ENCODE measurements around the gene CELF2.

CELF2 gene

GRCh38 chr10:11177926-11178471 lies 160.3 kb downstream of the CELF2 start:
- TF ChIP-seq CTCF (IDR thresholded peaks at IDR 0.05; ENCODE audit: low read depth, low read length, poor library complexity, severe bottlenecking) (peak; percentile 9), EZH2phosphoT487 (IDR thresholded peaks at IDR 0.05; ENCODE audit: borderline replicate concordance, low read length) (no peak)
- H3K4me1 ChIP-seq (ENCODE audit: control insufficient read depth, low read length) = peaks cover 53% of the 10 kb centered on the region
- H3K4me3 ChIP-seq (ENCODE audit: low read length) = peak overlapping the region; percentile 31
- no peaks in the 10 kb centered on the region for H4K20me1 ChIP-seq (ENCODE audit: control insufficient read depth, insufficient read depth, low read depth, low read length)
- H3F3A ChIP-seq (ENCODE audit: control insufficient read depth, insufficient read depth) = no peaks in the 10 kb centered on the region
- no peaks in the 10 kb centered on the region for H3K79me2 ChIP-seq (ENCODE audit: control insufficient read depth, low read length)
- H3K9me3 ChIP-seq (ENCODE audit: control insufficient read depth, insufficient read depth, low read length) = no peaks in the 10 kb centered on the region
- H3K36me3 ChIP-seq (ENCODE audit: control insufficient read depth, low read length) = no peaks in the 10 kb centered on the region
- peaks cover 93% of the 10 kb centered on the region for H3K27me3 ChIP-seq (ENCODE audit: control insufficient read depth, low read length)
- H3K27ac ChIP-seq (ENCODE audit: low read depth, low read length) = peak overlapping the region; percentile 29; the same call in 1 of the 2 replicates
- peak overlapping the region; percentile 65 for H3K4me2 ChIP-seq (ENCODE audit: low read length)
- H3K9me2 ChIP-seq (replicated peaks; ENCODE audit: control insufficient read depth, low read length) = no peaks in the 10 kb centered on the region

GRCh38 chr10:11178606-11179515 lies 161.2 kb downstream of the CELF2 start:
- no peaks in the 10 kb centered on the region for H3K9me2 ChIP-seq (replicated peaks; ENCODE audit: control insufficient read depth, low read length)
- no peaks in the 10 kb centered on the region for H3K9me3 ChIP-seq (ENCODE audit: control insufficient read depth, insufficient read depth, low read length)
- no peak for TF ChIP-seq EZH2phosphoT487 (IDR thresholded peaks at IDR 0.05; ENCODE audit: borderline replicate concordance, low read length)
- TF ChIP-seq CTCF (IDR thresholded peaks at IDR 0.05; ENCODE audit: low read depth, low read length, poor library complexity, severe bottlenecking) = no peak
- no peaks in the 10 kb centered on the region for H3F3A ChIP-seq (ENCODE audit: control insufficient read depth, insufficient read depth)
- H3K27me3 ChIP-seq (ENCODE audit: control insufficient read depth, low read length) = peaks cover 91% of the 10 kb centered on the region
- H3K36me3 ChIP-seq (ENCODE audit: control insufficient read depth, low read length) = no peaks in the 10 kb centered on the region
- no peaks in the 10 kb centered on the region for H4K20me1 ChIP-seq (ENCODE audit: control insufficient read depth, insufficient read depth, low read depth, low read length)
- peak overlapping the region; percentile 29; the same call in 1 of the 2 replicates for H3K27ac ChIP-seq (ENCODE audit: low read depth, low read length)
- peak overlapping the region; percentile 31 for H3K4me3 ChIP-seq (ENCODE audit: low read length)
- H3K79me2 ChIP-seq (ENCODE audit: control insufficient read depth, low read length) = no peaks in the 10 kb centered on the region
- peaks cover 53% of the 10 kb centered on the region for H3K4me1 ChIP-seq (ENCODE audit: control insufficient read depth, low read length)
- H3K4me2 ChIP-seq (ENCODE audit: low read length) = peak overlapping the region; percentile 65

GRCh38 chr10:11179516-11180105 lies 161.9 kb downstream of the CELF2 start:
- H3K27ac ChIP-seq (ENCODE audit: low read depth, low read length) = no peak overlapping the region
- peak overlapping the region; percentile 1; the same call in 1 of the 2 replicates for H3K4me3 ChIP-seq (ENCODE audit: low read length)
- H3K4me1 ChIP-seq (ENCODE audit: control insufficient read depth, low read length) = peaks cover 53% of the 10 kb centered on the region
- no peaks in the 10 kb centered on the region for H3K36me3 ChIP-seq (ENCODE audit: control insufficient read depth, low read length)
- peaks cover 88% of the 10 kb centered on the region for H3K27me3 ChIP-seq (ENCODE audit: control insufficient read depth, low read length)
- H3K79me2 ChIP-seq (ENCODE audit: control insufficient read depth, low read length) = no peaks in the 10 kb centered on the region
- H3F3A ChIP-seq (ENCODE audit: control insufficient read depth, insufficient read depth) = no peaks in the 10 kb centered on the region
- no peaks in the 10 kb centered on the region for H4K20me1 ChIP-seq (ENCODE audit: control insufficient read depth, insufficient read depth, low read depth, low read length)
- no peaks in the 10 kb centered on the region for H3K9me2 ChIP-seq (replicated peaks; ENCODE audit: control insufficient read depth, low read length)
- no peak for TF ChIP-seq EZH2phosphoT487 (IDR thresholded peaks at IDR 0.05; ENCODE audit: borderline replicate concordance, low read length)
- no peak for TF ChIP-seq CTCF (IDR thresholded peaks at IDR 0.05; ENCODE audit: low read depth, low read length, poor library complexity, severe bottlenecking)
- H3K4me2 ChIP-seq (ENCODE audit: low read length) = peak overlapping the region; percentile 65
- H3K9me3 ChIP-seq (ENCODE audit: control insufficient read depth, insufficient read depth, low read length) = peaks cover under 1% of the 10 kb centered on the region

Data from DOHH2 (cell line).